ENCODE measurements around the gene ARID1B. TPM values are rescaled to one million over a fixed set of nuclear protein-coding genes. Genes with fewer than 3 reads are reported as not detected.

Gene ARID1B
- total and polyA plus RNA-seq, 9 of the 15 experiments (the other 6 are each of a cell fraction or from before 2014, with no cell fraction given) = 12.5 to 50.5 (median 25.8) TPM

DNA sequence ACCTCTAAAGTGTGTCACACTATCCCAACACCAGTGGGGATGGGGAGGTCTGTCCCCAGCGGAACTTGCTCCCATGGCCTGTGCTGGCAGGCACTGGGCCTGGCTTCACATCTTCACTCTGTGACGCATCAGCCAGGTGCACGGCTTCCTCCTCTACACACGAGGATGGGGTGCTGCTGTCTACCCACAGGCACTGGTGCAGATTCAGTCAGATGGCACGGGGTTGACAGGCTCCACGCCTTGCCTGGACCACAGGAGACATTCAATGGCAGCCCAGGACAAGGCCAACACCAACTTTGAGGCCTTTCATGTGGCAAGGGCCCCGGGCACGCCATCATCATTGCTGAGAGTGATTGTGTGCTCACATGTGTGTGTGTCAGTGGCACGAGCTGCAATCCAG, 453.7 kb downstream of the ARID1B start:
- Histone ChIP-seq H3K4me2 (ENCODE audit: insufficient read depth, low read length) (no peak overlapping the region; the same call in 1 of the 2 replicates), H3K9me3 (replicated peaks; ENCODE audit: control insufficient read depth, insufficient read depth, low read depth, low read length) (no peaks in the 10 kb centered on the region), H3K36me3 (ENCODE audit: control insufficient read depth, insufficient read depth, low read length) (no peaks in the 10 kb centered on the region), H3K4me1 (replicated peaks in 1 of 2; ENCODE audit: control insufficient read depth in 2 of 2, insufficient read depth in 2 of 2, low read length in 2 of 2) (peaks cover 25 to 39% of the 10 kb centered on the region in 2 experiments), H4K20me1 (replicated peaks; ENCODE audit: control insufficient read depth, insufficient read depth, low read length) (no peaks in the 10 kb centered on the region), H3K9me1 (ENCODE audit: control insufficient read depth, insufficient read depth, low read length) (no peaks in the 10 kb centered on the region), H3K27ac (ENCODE audit: extremely low read depth, low read depth, low read length) (no peak overlapping the region), H3K9ac (ENCODE audit: insufficient read depth in 1 of 2, low read depth in 2 of 2, low read length in 2 of 2) (peak overlapping the region in 1 of 2 experiments; percentile 66; a peak in 2 of 4 replicates), H2AFZ (ENCODE audit: low read depth, low read length) (peak overlapping the region; percentile 47; the same call in 1 of the 2 replicates), H3K79me2 (ENCODE audit: control insufficient read depth, insufficient read depth, low read length) (no peaks in the 10 kb centered on the region), H3K4me3 (no peak overlapping the region), H3K27me3 (ENCODE audit: control insufficient read depth in 2 of 2, insufficient read depth in 2 of 2, low read length in 2 of 2) (peaks cover 0 to 9% of the 10 kb centered on the region in 2 experiments; a peak in 1 of 5 replicates)
- ChIA-PET CTCF (ENCODE audit: low intra/inter-chr PET ratio) (no interaction called here), POLR2A (interaction anchor here (0.7 to 1.2 kb wide), 3 partner anchors 13 to 159 kb away, joined by 3 read pairs; no protein-coding TSS in a partner anchor)
- WGBS (ENCODE audit: insufficient coverage, low coverage, missing lambda C conversion rate) = 52% methylated on average over 9 of the region's 9 CpGs
- BruUV-seq (replicated peaks) = no TSS peak
- DNase-seq (ENCODE audit: extremely low read depth in 1 of 4, low spot score in 3 of 4) (no peak), FAIRE-seq (no peak), ATAC-seq (no peak)
- intact Hi-C loops (cut with micrococcal nuclease) = no loop called here
- 0 out of 2 replicates have a peak, but pooled peaks have one; percentile 34 for TF ChIP-seq MAX (CRISPR knock-in tag; IDR thresholded peaks at IDR 0.05)
- TF ChIP-seq, protein P1, sequence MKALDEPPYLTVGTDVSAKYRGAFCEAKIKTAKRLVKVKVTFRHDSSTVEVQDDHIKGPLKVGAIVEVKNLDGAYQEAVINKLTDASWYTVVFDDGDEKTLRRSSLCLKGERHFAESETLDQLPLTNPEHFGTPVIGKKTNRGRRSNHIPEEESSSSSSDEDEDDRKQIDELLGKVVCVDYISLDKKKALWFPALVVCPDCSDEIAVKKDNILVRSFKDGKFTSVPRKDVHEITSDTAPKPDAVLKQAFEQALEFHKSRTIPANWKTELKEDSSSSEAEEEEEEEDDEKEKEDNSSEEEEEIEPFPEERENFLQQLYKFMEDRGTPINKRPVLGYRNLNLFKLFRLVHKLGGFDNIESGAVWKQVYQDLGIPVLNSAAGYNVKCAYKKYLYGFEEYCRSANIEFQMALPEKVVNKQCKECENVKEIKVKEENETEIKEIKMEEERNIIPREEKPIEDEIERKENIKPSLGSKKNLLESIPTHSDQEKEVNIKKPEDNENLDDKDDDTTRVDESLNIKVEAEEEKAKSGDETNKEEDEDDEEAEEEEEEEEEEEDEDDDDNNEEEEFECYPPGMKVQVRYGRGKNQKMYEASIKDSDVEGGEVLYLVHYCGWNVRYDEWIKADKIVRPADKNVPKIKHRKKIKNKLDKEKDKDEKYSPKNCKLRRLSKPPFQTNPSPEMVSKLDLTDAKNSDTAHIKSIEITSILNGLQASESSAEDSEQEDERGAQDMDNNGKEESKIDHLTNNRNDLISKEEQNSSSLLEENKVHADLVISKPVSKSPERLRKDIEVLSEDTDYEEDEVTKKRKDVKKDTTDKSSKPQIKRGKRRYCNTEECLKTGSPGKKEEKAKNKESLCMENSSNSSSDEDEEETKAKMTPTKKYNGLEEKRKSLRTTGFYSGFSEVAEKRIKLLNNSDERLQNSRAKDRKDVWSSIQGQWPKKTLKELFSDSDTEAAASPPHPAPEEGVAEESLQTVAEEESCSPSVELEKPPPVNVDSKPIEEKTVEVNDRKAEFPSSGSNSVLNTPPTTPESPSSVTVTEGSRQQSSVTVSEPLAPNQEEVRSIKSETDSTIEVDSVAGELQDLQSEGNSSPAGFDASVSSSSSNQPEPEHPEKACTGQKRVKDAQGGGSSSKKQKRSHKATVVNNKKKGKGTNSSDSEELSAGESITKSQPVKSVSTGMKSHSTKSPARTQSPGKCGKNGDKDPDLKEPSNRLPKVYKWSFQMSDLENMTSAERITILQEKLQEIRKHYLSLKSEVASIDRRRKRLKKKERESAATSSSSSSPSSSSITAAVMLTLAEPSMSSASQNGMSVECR (CRISPR knock-in tag; IDR thresholded peaks at IDR 0.05) = no peak
- in situ Hi-C loops (cut with MboI) = no loop called here
